Measurements from ENCODE around the gene SYPL1. TPM values are rescaled to one million over a fixed set of nuclear protein-coding genes. Genes with fewer than 3 reads are reported as not detected.

Gene SYPL1
- total RNA-seq, 1 donor from 2014 or later, result 37.5 TPM

DNA sequence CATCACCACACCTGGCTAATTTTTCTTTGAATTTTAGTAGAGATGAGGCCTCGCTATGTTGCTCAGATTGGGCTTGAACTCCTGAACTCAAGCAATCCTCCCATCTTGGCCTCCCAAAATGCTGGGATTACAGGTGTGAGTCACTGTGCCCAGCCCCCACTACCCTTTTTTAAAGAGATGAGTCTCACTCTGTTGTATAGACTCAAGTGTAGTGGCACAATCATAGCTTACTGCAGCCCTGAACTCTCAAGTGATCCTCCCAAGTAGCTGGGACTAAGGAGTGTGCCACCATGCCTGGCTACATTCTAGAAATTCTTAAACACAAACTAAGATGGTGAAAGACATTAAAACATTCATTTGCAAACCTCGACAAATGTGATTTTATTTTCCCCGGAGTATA is 12.6 kb downstream of the SYPL1 start:
- FAIRE-seq, result no peak

DNA sequence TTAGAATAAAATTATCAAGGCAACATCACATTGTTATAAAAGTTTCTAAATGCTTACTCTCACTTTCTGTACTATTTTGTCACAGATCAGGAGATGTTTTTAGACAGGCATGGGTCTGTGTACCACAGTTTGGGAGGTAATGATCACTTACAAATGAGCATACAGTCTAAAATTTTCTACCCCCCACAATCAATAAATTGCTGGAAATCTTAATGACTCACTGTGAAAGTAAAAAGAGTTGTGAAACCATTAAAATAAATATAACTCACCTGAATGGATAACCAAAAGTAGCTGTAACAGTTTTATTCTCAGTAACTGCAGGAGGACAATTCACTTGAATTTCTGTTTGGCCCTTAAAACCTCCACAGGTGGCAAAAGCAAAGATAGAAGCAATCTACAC is 13.2 kb downstream of the SYPL1 start:
- no peak for DNase-seq (ENCODE audit: low spot score in 2 of 2)

More for the DNA sequence above, 12.6 kb downstream of the SYPL1 start:
- DNase-seq (ENCODE audit: low spot score in 2 of 2), result no peak

DNA sequence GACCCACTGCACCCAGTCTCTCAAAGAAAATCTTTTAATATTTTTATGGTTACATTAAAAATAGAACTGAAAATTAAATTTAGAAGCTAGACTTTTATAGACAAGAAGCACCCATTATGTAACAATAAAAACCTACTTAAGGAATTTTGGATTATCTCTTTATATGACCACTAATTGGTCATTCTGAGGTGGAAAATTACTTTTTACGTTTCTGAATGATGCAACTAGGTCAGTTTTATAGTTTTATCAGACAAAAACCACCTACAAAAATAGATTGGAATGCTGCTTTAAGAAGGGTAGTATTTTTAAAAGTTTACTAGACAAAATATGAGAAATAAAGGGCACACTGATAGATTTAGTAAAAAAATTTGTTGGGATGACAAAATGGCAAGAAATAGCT is 16.5 kb downstream of the SYPL1 start:
- DNase-seq (ENCODE audit: low spot score in 2 of 2) (no peak), FAIRE-seq (no peak)

More for the DNA sequence above, 13.2 kb downstream of the SYPL1 start:
- no peak for FAIRE-seq

DNA sequence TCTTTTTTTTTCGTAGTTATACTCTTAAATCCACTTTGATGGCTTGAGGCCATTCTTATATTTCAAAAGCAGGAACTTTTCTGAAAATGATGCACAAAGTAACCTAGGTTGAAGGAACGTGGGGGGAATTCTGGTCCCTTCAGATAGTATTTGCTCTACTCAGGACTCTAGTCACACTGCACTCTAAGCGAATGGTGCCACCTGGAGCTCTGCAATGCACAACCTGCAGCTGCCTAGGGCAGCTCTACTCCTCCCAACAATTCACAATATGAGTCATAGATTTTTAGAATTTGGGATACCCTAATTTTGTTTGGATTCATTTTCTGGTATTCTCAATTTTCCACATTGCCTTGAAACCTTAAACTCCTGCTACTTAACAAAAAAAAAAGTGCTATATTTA is 17.3 kb downstream of the SYPL1 start:
- FAIRE-seq, result no peak
- no peak for DNase-seq (ENCODE audit: low spot score in 2 of 2)

DNA sequence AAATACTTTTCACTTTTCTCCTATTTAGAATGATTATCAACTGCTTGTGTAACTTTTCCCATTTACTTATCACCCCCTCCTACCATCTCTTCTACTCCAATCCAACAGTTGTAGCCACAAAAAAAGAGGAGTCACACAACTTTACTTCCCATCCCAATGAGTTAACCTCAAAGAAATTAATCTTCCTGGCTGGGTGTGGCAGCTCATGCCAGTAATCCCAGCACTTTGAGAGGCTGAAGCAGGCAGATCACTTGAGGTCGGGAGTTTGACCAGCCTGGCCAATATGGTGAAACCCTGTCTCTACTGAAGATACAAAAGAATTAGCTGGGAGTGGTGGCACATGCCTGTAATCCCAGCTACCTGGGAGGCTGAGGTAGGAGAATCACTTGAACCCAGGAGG is 19.9 kb downstream of the SYPL1 start:
- DNase-seq (ENCODE audit: low spot score in 2 of 2) (no peak), FAIRE-seq (no peak)

DNA sequence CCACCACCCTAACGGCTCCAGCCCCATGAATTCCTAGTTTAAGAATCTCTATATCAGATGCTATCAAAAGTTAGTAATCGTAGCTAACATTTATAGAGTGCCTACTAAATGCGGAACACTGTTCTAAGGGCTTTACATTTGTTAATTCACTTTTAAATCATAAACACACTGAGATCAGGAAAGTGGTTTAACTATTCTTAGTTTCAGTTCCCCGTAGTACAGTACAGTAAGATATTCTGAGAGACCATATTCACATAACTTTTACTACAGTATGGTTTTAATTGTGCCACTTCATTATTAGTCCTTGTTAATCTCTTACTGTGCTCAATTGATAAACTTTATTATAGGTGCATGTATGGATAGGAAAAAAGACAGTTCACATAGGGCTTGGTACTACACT is 22.5 kb downstream of the SYPL1 start:
- FAIRE-seq (no peak), DNase-seq (ENCODE audit: low spot score in 2 of 2) (no peak)

DNA sequence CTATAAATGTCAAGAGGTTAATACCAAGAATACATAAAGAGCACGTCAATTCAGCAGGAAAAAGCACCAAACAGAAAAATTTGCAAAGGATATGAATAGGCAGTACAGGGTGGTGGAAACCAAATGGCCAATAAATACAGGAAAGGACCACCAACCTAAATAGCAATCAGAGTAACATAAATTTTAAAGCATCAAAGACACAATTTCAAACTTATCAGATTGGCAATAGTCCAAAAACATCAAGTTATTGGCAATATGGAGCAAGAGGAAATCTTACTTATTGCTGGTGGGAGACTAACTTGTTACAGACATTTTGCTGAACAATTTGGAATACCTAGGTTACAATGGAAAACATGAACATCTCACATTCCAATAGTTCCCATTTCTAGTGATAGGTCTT is 24.1 kb downstream of the SYPL1 start:
- FAIRE-seq, result no peak
- no peak for DNase-seq (ENCODE audit: low spot score in 2 of 2)

DNA sequence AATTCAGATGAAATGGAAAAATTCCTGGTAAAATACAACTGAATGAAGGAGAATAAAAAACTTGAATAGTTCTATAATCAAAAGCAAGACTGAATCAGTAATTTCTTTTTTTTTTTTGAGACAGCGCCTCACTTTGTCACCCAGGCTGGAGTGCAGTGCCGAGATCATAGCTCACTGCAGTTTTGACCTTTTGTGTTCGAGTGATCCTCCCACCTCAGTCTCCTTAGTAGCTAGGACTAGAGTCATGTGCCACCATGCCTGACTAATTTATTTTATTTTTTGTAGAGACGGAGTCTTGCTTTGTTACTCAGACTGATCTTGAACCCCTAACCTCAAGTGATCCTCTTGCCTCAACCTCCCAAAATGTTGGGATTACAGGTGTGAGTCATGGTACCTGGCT is 26.1 kb downstream of the SYPL1 start:
- FAIRE-seq, result no peak
- DNase-seq (ENCODE audit: low spot score in 2 of 2), result no peak

DNA sequence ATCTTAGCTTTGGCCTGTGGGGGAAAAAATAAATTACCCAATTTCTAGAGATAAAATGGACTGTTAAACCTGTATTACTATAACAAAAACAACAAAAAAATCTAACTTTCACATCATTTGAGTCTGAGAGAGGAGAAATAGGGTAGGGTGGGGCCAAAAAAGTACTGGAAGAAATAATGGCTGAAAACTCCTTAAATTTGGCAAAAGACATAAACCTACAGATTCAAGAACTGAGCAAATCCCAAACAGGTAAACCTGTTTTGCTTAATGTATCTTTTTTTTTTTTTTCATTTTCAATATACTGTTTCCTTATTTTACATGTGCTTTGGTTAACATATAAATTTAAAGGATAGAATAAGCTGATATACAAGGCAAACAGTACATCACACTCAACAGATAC is 27.1 kb downstream of the SYPL1 start:
- no peak for FAIRE-seq
- DNase-seq (ENCODE audit: low spot score in 2 of 2), result no peak

DNA sequence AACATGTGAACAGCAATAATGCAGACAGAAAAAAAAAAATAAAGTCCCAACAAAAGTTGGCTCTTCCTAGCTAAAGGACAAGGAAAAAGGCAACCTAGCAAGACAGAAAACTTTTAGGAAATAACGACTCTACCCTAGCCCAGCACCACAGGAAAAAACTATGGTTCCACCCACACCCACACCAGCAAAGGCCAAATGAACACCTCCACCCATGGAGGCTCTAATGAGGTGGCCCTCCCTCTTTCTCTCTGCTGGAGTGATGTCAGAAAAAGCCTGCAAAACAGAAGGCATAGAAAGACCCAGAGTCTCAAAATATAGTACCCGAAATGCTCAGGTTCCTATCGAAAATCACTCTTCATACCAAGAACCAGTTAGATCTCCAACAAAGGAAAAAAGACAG is 28.4 kb downstream of the SYPL1 start:
- FAIRE-seq (no peak), DNase-seq (ENCODE audit: low spot score in 2 of 2) (no peak)

DNA sequence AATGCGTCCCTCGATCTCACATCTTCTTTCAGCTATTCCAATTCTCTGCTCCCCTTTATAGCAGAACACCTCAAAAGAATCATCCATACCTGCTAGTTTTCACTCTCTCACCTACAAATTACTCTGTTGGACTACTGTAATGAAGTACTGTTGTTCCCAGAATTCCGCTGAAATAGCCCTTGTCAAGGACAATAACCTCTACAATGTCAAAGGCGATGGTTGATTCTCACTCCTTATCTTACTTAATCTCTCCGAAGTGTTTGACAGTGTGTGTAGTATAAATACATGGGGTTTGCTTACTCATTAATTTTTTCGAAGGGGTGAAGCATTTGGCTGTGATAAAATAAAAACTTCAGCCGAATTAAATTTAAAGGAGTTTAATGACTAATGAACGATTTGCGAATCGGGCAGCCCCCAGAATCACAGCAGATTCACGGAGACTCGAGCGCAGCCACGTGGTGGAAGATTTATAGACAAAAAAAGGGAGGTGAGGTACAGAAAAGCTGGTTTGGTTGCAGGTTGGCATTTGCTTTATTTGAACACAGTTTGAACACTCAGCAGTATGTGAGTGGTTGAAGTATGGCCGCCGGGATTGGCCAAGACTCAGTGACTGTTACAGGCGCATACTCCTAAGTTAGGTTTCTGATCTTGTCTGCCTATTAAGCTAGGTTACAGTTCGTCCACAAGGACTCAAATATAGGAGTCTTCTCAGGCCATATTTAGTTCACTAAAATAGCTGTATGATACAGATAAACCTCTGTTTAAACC is 29.8 kb downstream of the SYPL1 start:
- DNase-seq (ENCODE audit: low spot score in 2 of 2) (no peak), FAIRE-seq (no peak)

DNA sequence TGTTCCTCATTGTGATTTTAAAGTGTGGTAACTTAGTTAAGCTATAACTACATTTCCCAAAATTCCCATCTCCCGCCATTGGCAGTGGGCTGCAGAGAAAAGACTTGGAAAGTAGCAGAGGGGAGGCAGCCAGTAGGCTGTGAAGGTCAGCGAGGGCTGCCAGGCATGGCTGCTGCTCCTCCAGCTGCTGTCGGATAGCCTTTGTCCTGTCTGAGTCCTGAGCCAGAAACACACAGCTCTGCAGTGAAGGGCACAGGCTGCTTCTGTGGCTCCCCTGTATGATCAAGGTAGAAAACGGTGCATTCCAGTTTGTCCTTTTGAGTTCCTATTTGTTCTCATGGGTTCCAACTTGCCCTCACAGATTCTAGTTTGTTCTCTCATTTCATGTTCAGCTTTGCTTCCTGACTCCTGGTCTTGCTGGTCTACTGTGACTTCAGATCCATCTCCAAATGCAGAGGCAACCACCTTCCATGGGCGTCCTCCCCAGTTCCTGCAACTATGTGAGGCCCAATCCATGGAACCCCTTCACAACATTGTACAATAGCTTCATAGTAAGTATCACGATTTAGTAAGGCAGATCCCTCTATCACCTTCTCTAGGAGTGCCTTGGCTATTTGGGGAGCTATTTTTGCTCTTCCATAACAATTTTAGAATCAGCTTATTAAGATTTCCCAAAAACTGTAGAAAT is 31.7 kb downstream of the SYPL1 start:
- no peak for DNase-seq (ENCODE audit: low spot score in 2 of 2)
- FAIRE-seq, result no peak

DNA sequence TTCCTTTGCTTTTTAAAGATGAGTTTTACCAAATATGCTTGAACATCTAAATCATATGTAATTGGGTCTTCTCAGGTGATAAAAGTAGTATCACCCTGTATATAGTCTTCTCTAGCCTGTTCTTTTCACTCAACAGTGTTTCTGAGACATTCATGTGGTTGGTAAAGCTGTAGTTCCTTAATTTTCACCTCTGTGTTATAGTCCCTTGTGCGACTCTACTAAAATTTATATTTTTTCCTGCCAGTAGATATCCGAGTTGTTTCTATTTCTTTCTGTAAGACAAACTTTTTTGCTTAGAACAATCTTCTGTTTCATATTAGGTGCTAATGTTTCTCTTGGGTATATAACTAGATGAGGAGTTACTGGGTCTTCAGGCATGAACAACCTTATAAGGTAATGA is 35.6 kb downstream of the SYPL1 start:
- FAIRE-seq (no peak), DNase-seq (ENCODE audit: low spot score in 2 of 2) (no peak)

DNA sequence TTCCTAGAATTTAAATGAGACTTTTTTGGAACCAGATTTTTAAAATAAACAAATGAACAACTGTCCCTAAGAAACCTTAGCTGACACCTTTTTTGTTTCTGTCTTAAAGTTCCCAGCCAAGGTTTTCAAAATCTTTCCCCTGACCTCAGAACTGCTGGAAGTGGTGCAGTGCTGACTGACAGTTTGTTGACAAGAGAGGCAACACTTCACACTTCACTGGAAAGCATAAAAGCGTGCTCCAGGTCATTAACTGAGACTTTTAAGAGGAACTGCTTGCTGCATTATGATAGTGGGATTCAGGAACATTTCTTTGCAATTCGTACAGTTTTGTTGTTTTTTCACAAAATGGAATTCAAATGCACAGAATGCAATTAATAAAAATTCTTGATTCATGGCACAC is 36.2 kb downstream of the SYPL1 start:
- DNase-seq (ENCODE audit: low spot score in 2 of 2) (no peak), FAIRE-seq (no peak)

DNA sequence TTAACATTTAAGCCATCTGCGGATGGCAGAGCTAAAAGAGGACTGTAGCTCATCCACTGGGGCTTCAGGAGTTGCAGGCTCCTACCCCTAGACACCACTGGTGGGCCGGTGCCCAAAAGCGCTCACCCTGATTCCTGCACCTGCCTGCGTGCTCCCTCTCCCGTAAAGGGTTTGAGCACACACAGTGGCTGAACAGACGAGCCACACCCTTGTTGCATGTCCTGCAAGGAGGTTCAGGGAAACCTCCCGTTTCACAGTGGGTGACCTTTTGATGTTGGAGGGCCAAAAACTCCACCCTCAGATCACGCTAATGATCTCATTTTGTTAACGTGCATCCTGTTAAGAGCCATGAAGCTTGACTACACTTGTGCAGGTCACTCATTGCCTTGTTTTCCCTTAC is 37.9 kb downstream of the SYPL1 start:
- FAIRE-seq, result no peak
- no peak for DNase-seq (ENCODE audit: low spot score in 2 of 2)

DNA sequence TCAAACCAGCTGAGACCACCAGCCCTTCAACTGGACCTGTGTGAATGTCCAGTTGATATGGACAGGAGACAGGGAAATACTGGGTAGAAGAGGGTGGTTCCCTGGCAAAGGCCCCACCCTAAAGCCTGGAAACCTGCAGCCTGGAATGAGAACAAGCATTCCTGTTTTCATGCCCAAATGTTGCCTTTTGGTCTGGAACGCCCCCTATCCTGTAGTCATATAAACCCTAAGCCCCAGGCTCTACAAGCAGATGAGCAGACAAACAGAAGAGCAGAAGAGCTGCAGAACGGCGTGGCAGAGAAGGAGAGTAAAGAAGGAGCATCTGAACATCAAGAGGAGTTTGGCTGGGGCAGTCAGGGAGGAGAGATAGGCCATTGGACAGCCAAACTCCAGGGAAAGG is 38.4 kb downstream of the SYPL1 start:
- FAIRE-seq (no peak), DNase-seq (ENCODE audit: low spot score in 2 of 2) (no peak)

DNA sequence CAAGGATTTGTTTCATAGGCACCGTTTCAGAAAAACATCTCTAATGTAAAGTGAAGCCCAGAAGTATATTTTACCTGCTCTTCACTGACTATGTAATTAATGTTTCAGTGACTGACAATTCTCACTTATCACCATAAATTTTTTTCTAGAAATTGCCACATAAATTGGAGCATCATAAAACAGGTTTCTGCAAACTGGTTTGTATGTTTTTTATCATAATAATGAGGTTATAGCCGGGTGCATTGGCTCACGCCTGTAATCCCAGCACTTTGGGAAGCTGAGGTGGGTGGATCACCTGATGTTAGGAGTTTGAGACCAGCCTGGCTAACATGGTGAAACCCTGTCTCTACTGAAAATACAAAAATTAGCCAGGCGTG is 39.4 kb downstream of the SYPL1 start:
- no peak for FAIRE-seq
- no peak for DNase-seq (ENCODE audit: low spot score in 2 of 2)

DNA sequence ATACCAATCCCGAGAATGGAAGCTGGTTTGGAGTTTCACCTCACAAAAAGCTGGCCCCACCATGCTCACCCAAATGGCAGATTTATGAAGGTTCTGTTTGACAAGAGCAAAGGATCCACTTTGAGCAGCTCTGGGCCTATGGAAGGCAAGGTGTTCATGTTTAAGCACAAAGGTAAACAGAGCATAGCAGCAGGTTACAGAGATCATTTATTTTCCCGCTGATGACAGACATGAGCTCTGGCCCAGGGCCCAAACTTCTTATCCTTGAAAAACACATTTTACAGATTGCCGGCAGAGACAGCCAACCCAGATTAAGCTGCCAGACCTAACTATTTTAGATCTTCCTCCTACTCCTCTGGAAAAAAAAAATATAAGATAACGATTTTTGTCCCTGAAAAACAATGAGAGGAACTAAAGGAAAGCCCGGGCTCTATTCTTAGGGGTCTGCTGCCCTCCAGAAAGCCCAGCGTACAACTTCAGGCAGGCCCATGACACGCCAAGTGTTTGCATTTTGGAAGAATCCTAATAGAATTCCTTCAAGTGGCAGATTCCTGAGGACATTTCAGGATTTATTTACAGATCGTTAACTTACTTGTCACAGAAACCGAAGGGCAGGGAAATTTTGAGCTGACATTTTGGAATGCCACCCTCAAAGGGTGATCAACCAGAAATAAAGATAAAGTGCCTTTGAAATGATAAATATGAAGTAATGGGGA is 40.0 kb downstream of the SYPL1 start:
- FAIRE-seq, result no peak
- DNase-seq (ENCODE audit: low spot score in 2 of 2), result no peak

DNA sequence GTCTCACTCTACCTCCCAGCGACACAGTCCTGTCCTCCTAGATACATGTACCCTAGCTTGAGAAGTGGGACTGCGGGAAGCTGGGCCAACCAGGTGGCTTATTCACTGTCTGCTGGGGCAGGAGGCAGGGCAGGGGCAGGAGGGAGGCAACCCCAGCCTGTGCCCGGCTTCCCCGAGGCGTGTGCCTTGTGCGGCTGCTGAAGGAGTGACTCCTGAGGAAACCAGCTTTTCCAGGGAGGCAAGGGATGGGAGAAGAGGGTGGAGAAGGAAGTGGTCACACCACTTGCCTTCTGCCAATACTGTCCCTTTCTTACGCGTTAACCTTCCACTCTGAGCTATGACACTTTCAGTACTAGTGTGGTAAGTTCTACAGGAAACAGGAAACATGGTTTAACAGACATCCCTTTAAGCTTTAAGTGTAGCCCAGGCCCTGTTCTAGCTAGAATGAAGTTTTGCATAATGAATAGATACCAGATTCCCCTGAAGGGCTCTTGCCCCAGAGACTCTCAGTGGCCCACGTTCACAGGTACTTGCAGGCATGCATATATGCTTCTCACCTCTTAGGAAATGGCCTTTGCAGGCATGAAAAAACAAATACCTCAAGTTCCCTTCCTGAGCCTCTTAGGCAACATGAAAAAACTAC is 40.6 kb downstream of the SYPL1 start:
- FAIRE-seq (no peak), DNase-seq (ENCODE audit: low spot score in 2 of 2) (no peak)

DNA sequence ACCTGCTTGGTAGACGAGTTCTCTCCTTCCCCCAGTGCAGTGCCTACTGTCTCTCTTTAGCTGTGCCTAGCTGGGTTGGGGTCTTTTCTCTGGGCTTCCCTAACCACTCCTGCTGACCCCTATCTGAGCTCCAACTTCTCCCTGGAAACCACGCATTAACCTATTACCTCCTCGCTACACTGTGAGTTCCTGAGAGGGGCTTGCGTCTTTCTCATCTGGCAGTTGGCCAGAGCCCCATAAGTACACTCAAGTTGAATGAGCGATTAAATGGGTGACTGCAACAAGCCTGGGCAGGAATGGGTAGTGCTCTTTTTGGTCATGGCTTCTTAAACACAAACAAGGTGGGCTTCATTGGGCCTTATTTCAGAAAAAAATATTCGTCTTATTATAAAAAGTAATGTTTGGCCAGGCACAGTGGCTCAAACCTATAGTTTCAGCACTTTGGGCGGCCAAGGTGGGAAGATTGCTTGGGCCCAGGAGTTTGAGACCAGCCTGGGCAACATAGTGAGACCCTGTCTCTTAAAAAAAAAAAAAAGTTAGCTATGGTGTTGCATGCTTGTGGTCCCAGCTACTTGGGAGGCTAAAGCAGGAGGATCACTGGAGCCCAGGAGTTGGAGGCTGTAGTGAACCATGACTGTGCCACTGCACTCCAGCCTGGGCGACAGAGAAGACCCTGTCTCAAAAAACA is 41.4 kb downstream of the SYPL1 start:
- DNase-seq (ENCODE audit: low spot score in 2 of 2), result no peak
- FAIRE-seq, result no peak

DNA sequence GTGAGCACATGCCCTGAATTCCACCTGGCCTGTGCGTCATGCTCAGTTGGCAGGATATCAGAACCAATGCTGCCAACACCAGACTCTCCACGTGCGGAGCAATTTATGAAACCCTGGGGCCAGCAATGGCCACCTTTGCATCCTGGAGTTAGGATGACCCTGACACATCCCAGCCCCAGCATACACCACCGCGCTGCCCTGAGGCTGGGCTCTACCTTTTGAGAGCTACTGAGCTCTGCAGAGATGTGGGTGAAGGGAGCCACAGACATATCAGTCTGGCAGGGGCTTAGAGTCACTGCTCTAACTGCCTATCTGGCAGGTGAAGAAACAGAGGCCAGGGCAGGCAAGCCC is 41.9 kb downstream of the SYPL1 start:
- DNase-seq (ENCODE audit: low spot score in 2 of 2), result no peak

More for the DNA sequence above, 41.9 kb downstream of the SYPL1 start:
- FAIRE-seq, result no peak
